Neural cell (in vitro differentiated cells): ENCODE data around the gene LHFPL5. TPM values are rescaled to one million over a fixed set of nuclear protein-coding genes. Genes with fewer than 3 reads are reported as not detected.

Experiments
- H2AFZ ChIP-seq: fragments of 200-600, 300-800 bp; sonication (generic), shearing (Covaris generic); 2 replicates; pipeline ENCODE4 v1.6.0; 2014; ENCODE audit warnings: low read depth, mild to moderate bottlenecking, antibody characterized with exemption, low read length, moderate library complexity
- H3F3A ChIP-seq: fragments of 200-600 bp; shearing (Covaris generic); 2 replicates; pipeline ENCODE4 v1.6.1; 2016; ENCODE audit warnings: mild to moderate bottlenecking, moderate library complexity, mixed read lengths, antibody characterized with exemption, low read length; ENCODE audit not compliant: insufficient read depth, poor library complexity, severe bottlenecking
- H3K27ac ChIP-seq: fragments of 200-600, 300-800 bp; sonication (generic), shearing (Covaris generic); 2 replicates; pipeline ENCODE4 v1.5.1; 2014; ENCODE audit warnings: mild to moderate bottlenecking, low read length, moderate library complexity
- H3K27me3 ChIP-seq: fragments of 300-800, 200-600 bp; sonication (generic), shearing (Covaris generic); 2 replicates; pipeline ENCODE4 v1.6.0; 2014; ENCODE audit warnings: mild to moderate bottlenecking, low read depth, low read length, moderate library complexity; ENCODE audit not compliant: insufficient read depth
- H3K36me3 ChIP-seq: fragments of 300-800, 200-600 bp; sonication (generic), shearing (Covaris generic); 2 replicates; pipeline ENCODE4 v1.5.1; 2014; ENCODE audit warnings: mild to moderate bottlenecking, antibody characterized with exemption, low read length, moderate library complexity; ENCODE audit not compliant: insufficient read depth
- H3K4me2 ChIP-seq: fragments of 300-800, 200-600 bp; sonication (generic), shearing (Covaris generic); 2 replicates; pipeline ENCODE4 v1.6.0; 2014; ENCODE audit warnings: mild to moderate bottlenecking, low read length
- H3K4me3 ChIP-seq: fragments of 300-800, 200-600 bp; sonication (generic), shearing (Covaris generic); 2 replicates; pipeline ENCODE4 v1.5.1; 2014; ENCODE audit warnings: mild to moderate bottlenecking, low read length, moderate library complexity
- H3K79me2 ChIP-seq: fragments of 200-600 bp; shearing (Covaris generic); replicated peaks from 2 replicates; pipeline ENCODE4 v1.6.0; 2014; ENCODE audit warnings: mild to moderate bottlenecking, low read length, moderate library complexity; ENCODE audit not compliant: insufficient read depth
- H3K9ac ChIP-seq: fragments of 300-800, 200-600 bp; sonication (generic), shearing (Covaris generic); 2 replicates; pipeline ENCODE4 v1.6.1; 2016; ENCODE audit warnings: mild to moderate bottlenecking, low read length, mixed read lengths
- H3K9me2 ChIP-seq: fragments of 200-600 bp; shearing (Covaris generic); 2 replicates; pipeline ENCODE4 v1.6.1; 2016; ENCODE audit warnings: mild to moderate bottlenecking, low read length, mixed read lengths; ENCODE audit not compliant: insufficient read depth
- H3K9me3 ChIP-seq: fragments of 200-600, 300-800 bp; sonication (generic), shearing (Covaris generic); 2 replicates; pipeline ENCODE4 v1.6.1; 2016; ENCODE audit warnings: mild to moderate bottlenecking, mixed run types, low read length, moderate library complexity, mixed read lengths
- H4K20me1 ChIP-seq: fragments of 200-600 bp; shearing (Covaris generic); 2 replicates; pipeline ENCODE4 v1.6.1; 2016; ENCODE audit warnings: mild to moderate bottlenecking, mixed run types; ENCODE audit not compliant: insufficient read depth
- EP300 ChIP-seq: fragments of 450-650 bp; conservative IDR thresholded peaks from 2 replicates; pipeline ENCODE4 v1.6.1; 2014; ENCODE audit warnings: antibody characterized with exemption, mild to moderate bottlenecking, moderate library complexity; ENCODE audit not compliant: poor library complexity, severe bottlenecking
- EZH2 ChIP-seq: fragments of 200-600, 300-800 bp; shearing (Covaris generic), sonication (generic); IDR thresholded peaks from 2 replicates; pipeline ENCODE4 v1.6.1; 2014; ENCODE audit warnings: antibody characterized with exemption, low read length, borderline replicate concordance, mild to moderate bottlenecking; ENCODE audit not compliant: insufficient read depth, poor library complexity, severe bottlenecking
- MXI1 ChIP-seq: fragments of 450-650 bp; conservative IDR thresholded peaks from 2 replicates; pipeline ENCODE4 v1.6.1; 2014; ENCODE audit warnings: antibody characterized with exemption, mild to moderate bottlenecking; ENCODE audit not compliant: poor library complexity, severe bottlenecking
- POLR2AphosphoS5 ChIP-seq: IDR thresholded peaks from 2 replicates; pipeline ENCODE4 v1.6.1; 2012
- RAD21 ChIP-seq: fragments of 450-650 bp; conservative IDR thresholded peaks from 2 replicates; pipeline ENCODE4 v1.6.1; 2014; ENCODE audit warnings: antibody characterized with exemption, mild to moderate bottlenecking, moderate library complexity
- SMC3 ChIP-seq: fragments of 450-650 bp; conservative IDR thresholded peaks from 2 replicates; pipeline ENCODE4 v1.6.1; 2014; ENCODE audit warnings: antibody characterized with exemption, mild to moderate bottlenecking, moderate library complexity; ENCODE audit not compliant: poor library complexity
- TAF1 ChIP-seq: IDR thresholded peaks from 2 replicates; pipeline ENCODE4 v1.6.1; 2012; ENCODE audit warnings: low read depth
- polyA plus RNA-seq: library from polyadenylated mRNA; depleted of rRNA; stranded (reverse); fragments of >200 nt; gene quantifications from 2 replicates; pipeline ENCODE4 v1.2.3, GENCODE V29; 2014
- TF ChIP-seq, protein P1 (sequence below): IDR thresholded peaks from 2 replicates; pipeline ENCODE4 v1.6.1; 2012; ENCODE audit warnings: borderline replicate concordance
- TF ChIP-seq, protein P2 (sequence below): fragments of 450-650 bp; IDR thresholded peaks from 2 replicates; pipeline ENCODE4 v1.5.1; 2014; ENCODE audit warnings: antibody characterized with exemption, mild to moderate bottlenecking, moderate library complexity; ENCODE audit not compliant: poor library complexity, severe bottlenecking

Gene LHFPL5
- polyA plus RNA-seq, 1 donor from 2014 or later: 0.17 TPM

DNA sequence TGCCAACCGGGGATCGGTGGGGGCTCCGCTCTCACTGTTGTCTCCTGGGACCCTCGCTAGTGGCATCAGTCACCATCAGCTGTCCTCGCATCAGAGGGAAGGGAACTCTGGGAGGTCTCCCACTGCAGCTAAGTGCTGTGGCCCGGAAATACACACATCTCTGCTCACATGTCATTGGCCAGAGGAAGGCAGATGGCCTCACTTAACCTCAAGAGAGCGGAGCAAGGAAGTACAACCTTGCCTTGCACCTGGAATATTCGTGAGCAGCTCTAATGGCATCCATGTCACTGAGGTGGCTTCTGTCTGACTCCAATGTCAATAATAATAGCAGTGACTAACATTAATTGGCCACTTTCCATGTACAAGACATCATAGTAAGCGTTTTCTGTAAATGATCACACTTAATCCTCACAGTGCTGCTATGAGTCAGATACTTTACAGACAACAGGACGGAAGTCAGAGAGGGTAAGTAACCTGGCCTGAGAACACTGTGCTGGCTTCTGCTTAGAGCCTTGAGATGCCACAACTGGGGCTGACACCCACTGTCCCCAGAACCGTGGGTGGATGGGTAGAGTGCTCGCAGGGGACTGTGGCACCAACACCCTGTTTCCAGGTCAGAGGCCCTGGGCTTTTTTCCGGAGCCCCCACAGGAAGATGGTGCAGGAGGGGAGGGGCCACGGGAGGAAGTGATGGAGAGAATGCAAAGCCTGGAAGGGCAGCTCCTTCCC lies 6.0 kb downstream of the LHFPL5 start:
- Histone ChIP-seq H3K36me3 (no peaks in the 10 kb centered on the region), H3K79me2 (no peaks in the 10 kb centered on the region), H3K9ac (no peak overlapping the region), H3K4me2 (no peak overlapping the region), H3K9me3 (no peaks in the 10 kb centered on the region), H3K27ac (no peak overlapping the region), H3K4me3 (no peak overlapping the region), H4K20me1 (no peaks in the 10 kb centered on the region), H3K27me3 (no peaks in the 10 kb centered on the region), H3K9me2 (no peaks in the 10 kb centered on the region), H2AFZ (no peak overlapping the region), H3F3A (no peaks in the 10 kb centered on the region)
- TF ChIP-seq EP300 (peak; percentile 16), EZH2 (no peak)

DNA sequence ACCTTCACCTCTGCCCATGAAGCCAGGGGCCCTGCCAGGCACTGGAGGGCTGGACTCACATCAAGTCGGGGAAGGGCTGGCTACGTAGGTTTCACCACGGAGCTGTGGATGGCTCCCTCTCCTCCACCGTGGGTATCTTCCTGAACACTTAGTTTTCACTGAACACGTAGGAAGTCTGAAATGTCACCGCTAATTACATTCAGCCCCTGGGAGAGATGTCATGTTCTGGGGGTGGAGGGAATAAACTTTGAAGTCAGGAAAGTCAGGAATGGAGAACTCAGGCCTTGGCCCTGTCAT lies 6.5 kb downstream of the LHFPL5 start:
- no peak overlapping the region for H2AFZ ChIP-seq
- H3K4me2 ChIP-seq: no peak overlapping the region
- no peak overlapping the region for H3K9ac ChIP-seq

More for the DNA sequence above, 6.5 kb downstream of the LHFPL5 start:
- Histone ChIP-seq H3K9me3 (no peaks in the 10 kb centered on the region), H3K79me2 (no peaks in the 10 kb centered on the region), H3F3A (no peaks in the 10 kb centered on the region), H3K27me3 (no peaks in the 10 kb centered on the region), H3K36me3 (no peaks in the 10 kb centered on the region), H3K27ac (no peak overlapping the region), H4K20me1 (no peaks in the 10 kb centered on the region), H3K4me3 (no peak overlapping the region), H3K9me2 (no peaks in the 10 kb centered on the region)
- TF ChIP-seq SMC3 (no peak), MXI1 (no peak), RAD21 (no peak), TAF1 (no peak), EP300 (no peak), POLR2AphosphoS5 (no peak), EZH2 (no peak)
- TF ChIP-seq, protein P1, sequence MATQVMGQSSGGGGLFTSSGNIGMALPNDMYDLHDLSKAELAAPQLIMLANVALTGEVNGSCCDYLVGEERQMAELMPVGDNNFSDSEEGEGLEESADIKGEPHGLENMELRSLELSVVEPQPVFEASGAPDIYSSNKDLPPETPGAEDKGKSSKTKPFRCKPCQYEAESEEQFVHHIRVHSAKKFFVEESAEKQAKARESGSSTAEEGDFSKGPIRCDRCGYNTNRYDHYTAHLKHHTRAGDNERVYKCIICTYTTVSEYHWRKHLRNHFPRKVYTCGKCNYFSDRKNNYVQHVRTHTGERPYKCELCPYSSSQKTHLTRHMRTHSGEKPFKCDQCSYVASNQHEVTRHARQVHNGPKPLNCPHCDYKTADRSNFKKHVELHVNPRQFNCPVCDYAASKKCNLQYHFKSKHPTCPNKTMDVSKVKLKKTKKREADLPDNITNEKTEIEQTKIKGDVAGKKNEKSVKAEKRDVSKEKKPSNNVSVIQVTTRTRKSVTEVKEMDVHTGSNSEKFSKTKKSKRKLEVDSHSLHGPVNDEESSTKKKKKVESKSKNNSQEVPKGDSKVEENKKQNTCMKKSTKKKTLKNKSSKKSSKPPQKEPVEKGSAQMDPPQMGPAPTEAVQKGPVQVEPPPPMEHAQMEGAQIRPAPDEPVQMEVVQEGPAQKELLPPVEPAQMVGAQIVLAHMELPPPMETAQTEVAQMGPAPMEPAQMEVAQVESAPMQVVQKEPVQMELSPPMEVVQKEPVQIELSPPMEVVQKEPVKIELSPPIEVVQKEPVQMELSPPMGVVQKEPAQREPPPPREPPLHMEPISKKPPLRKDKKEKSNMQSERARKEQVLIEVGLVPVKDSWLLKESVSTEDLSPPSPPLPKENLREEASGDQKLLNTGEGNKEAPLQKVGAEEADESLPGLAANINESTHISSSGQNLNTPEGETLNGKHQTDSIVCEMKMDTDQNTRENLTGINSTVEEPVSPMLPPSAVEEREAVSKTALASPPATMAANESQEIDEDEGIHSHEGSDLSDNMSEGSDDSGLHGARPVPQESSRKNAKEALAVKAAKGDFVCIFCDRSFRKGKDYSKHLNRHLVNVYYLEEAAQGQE: no peak
- TF ChIP-seq, protein P2, sequence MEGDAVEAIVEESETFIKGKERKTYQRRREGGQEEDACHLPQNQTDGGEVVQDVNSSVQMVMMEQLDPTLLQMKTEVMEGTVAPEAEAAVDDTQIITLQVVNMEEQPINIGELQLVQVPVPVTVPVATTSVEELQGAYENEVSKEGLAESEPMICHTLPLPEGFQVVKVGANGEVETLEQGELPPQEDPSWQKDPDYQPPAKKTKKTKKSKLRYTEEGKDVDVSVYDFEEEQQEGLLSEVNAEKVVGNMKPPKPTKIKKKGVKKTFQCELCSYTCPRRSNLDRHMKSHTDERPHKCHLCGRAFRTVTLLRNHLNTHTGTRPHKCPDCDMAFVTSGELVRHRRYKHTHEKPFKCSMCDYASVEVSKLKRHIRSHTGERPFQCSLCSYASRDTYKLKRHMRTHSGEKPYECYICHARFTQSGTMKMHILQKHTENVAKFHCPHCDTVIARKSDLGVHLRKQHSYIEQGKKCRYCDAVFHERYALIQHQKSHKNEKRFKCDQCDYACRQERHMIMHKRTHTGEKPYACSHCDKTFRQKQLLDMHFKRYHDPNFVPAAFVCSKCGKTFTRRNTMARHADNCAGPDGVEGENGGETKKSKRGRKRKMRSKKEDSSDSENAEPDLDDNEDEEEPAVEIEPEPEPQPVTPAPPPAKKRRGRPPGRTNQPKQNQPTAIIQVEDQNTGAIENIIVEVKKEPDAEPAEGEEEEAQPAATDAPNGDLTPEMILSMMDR: no peak
